Left forelimb (tissue), 1 donor: ENCODE data around the gene TMEM266.

Experiments
- DNase-seq: peaks from one replicate; pipeline ENCODE4 v3.0.0-alpha.2; 2018; ENCODE audit warnings: low spot score

The TMEM266 gene

DNA sequence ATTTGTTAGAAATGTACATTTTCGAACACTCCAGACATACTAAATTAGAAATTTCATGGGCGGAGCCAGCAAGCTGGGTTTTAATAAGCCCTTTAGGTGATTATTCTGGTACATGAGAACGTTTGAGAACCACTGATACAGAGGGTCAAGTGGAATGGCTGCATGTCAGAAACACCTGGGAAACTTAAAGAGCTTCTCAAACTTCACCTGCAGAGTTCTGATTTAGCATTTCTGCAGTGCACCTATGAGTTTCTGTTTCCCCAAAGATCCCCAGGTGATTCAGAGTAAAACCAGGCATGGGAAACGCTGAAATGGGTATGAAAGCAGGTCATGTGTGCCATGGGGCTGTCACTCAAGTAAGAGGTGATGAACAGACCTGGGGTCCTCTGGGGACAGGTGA lies 68.1 kb downstream of the TMEM266 start:
- no peak for DNase-seq

DNA sequence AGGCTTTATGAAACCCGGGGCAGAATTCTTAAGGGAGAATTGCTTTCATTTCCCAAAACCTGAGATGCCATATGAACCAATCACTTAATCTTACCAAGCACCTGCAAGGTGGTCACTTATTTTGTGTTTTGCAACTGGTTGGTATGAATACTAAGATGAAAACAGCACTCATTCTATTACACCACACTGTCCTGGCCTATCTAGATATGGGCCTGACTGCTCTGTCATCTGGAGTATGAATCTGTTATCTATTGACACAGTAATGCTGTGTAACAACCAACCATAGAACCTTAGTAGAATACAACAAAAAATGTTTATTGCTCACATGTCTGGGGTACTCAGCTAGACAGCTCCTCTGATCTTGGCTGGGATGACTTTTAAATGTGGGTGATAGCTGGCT lies 74.8 kb downstream of the TMEM266 start:
- no peak for DNase-seq

DNA sequence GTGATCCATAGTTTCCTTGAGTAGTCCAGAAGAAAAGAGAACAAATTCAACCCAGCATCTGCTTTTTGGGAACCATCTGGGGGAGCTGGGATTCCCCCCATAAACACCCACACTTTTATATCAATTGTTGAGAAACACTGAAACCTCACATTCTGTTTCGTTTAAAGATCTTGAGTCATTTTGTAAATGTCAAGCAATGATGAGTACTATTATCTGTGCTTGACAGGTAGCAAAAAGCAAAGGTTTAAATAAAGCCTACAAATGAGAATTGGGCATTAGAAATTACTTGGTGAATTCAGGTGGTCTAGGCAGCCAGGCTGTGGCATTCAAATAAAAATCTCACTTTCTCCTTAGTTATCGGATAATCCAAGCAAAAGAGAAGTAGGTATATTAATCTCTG lies 75.7 kb downstream of the TMEM266 start:
- DNase-seq: no peak

DNA sequence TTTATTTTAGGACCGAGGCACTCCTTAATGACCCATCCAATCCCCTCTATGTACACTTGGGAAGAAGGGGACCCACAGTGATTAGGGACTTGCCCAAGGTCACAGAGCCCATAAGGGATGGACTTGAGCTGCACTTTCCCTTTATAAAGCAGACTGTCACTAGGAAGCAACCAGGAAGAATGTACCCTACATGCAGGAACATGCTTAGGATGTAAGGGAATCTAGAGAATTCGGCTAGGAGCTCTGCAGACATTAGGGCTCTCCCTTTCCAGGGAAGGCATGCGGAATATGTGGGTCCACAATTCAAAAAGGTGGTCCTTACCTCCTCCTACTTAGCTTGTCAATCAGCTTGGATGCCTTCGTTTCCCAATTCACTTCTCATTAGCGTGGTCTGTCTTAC lies 78.7 kb downstream of the TMEM266 start:
- no peak for DNase-seq

DNA sequence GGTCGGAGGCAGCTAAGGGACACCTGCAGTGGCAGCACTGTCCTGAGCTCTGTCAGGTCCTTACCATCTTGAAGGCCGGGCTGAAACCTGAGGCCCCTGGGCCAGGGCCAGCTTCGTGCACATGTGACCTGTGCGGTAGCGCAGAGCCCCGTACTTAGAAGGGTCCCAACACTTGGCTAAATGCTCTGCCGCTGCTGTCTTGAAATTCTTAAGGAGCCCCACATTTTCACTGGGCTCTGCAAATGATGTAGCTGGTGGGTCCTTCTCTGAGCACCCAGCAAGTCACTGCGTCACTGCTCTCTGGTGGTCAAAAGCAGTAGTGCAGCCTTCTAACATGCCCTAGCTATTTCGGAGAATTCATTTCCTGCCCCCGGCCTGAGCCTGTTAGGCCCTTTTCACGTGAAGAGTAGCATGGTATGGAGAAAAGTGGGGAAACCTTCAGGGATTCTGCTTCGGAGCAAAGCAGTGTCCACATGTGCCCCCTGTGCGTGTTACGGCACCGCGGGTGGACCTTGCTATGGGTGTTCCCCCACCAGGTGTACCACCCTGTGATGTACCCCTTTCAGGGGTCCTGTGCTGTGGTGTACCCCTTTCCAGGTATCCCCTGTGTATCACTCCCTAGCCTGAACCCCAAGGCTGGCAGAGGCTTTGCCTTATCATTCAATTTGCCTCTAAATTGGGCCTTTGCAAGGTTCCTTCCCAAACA lies 79.7 kb downstream of the TMEM266 start:
- no peak for DNase-seq

DNA sequence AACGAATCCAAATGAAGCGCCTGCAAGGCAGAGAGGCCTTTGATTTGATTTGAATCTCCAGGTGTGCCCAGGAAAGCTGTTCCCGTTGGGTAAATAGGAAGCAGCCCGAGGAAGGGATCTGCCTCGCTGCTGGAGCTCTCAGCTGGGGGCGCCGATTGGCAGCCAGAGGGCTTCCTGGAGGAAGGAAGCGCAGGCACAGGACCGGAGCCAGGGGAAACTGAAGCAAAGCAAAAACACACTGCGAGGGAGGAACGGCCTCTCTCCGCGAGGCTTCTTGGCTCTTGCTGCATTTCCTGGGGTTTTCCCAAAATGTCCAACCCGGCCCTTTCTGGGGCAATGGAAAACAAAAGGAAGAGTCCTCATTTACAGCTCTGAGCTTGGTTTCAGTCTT lies 80.3 kb downstream of the TMEM266 start:
- no peak for DNase-seq

DNA sequence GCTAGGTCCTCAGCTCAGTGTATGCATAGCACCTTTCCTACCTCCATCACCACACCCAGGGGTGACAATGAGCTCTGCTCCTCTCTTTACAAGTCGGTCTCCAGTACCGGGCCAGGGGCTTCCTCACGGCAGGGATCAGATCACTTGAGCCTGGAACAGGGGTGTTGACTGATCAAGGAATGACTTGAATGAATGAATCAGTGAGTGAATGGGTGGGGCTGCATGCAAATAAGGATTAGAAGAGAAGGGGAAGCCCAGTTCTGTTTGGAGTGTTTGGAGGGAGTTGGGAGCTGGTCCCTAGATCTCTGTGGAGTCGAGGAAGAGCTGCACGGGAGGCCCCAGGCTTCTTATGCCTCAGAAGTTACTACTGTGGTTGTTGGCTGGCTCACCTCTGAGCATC lies 87.0 kb downstream of the TMEM266 start:
- no peak for DNase-seq

DNA sequence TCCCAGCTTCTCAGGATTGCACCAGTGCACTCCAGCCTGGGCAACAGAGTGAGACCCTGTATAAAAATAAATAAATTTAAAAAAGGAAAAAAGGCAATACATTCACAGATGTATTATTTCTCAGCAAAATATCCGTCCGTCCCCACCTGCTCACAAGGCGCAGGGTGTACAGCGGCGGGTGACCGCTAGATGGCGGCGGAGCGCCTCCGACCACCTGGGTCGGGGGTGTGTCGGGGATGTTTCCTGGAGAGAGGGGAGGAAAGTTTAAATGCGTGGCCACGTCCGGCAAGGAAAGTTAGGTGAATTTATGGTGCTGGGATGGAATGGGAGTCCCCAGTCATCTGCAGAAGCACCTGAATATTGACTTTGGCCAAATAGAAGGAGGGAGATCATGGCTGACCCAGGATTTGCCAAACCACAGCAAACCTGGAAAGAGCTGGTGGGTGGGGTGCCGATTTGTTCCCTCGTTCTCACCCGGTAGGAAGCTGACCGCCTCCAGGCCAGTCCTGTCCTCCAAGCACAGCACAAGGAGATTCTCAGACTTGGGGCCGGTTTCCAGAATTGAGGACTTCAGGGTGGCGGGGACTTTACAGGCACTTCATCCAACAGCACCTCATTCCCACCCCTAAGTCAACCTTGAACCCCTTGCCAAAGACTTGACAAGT lies 88.3 kb downstream of the TMEM266 start:
- DNase-seq: no peak

DNA sequence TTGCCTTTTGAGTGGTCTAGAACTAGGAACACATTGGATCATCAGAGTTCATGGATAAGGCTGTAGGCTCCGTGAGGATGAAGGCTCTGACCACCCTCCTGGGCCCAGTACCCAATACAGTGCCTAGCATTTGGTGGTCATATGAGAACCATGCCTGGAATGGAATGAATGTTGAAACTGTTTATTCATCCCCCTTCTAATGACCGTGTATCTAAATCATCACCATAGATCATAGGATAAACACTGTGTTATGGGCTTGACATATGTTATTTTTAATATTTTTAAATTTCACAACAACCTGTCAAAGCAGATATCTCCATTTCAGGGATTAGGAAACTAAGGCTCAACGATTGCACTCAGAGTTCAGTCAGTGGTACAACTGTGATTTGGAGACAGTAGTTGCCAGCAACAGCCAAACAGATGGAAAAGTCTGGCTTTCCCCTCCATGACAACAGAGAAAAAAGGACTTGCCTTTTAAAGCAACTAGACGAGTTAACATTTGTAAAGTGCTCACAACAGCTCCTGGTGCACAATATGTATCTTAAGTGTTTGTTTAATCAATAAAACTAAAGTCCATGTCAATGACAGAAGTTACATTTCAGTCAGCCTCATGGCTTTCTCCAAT lies 89.6 kb downstream of the TMEM266 start:
- no peak for DNase-seq

DNA sequence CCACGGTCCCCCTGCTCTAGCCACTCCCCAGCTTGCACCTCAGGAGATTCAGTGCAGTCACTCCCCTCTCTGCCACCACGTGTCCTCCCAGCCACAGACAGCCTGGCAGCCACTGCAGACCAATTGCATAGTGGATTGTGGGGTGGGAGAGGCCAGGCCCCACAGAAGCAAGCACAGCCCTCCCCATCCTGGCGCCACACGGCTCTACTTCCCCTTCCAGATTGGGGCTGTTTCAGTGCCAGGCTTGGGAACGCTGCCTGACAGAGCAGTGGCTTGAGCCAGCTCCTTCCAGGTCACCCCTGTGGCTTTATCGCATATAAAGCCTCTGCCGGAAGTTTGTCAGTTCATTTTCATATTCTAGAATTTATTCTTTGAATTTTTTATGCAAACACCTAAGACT lies 90.7 kb downstream of the TMEM266 start:
- DNase-seq: no peak

DNA sequence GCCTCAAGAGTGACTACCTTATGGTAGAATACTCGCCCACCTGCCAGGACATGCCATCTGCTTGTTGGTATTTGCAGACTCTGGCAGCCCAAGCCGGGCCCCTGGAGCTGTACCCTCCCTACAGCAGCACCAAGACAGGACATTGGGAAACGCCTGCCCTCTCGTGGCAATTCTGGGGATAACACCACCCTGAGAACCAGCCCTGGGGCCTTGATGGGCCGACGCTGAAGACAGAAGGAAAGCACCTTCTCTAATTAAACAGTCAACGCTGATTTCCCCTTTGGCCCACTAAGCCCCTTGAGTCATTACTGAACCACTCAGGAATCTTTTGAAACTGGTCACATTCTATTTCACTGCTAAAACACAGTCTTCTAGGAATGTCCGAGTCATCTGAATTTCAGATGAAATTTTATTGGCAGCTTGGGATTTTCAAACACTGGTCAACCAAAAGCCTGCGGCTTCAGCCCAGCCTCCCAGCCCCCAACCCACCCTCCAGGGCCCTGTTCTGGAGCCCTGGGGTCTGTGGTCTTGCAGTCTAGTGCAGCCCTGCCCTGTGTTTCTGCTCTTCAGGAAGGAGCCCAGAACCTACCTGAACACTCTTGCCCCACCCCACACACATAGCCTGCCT lies 91.3 kb downstream of the TMEM266 start:
- DNase-seq: peak; percentile 78

DNA sequence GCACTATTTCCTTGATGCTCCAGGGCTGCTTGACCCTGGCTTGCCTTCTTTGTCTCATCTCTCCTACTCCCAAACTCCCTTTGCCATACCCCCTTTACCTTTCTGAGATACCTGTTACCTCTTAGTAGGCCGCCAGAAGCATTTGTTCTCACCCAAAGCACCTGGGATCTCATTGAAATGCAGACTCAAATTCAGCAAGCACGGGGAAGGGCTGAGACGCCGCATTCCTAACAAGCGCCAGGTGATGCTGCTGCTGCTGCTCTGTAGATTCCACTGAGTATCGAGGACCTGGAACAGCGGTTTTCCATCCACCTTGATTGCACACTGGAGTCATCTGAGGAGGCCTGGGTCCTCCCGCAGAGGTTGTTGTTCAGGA lies 91.8 kb downstream of the TMEM266 start:
- no peak for DNase-seq

DNA sequence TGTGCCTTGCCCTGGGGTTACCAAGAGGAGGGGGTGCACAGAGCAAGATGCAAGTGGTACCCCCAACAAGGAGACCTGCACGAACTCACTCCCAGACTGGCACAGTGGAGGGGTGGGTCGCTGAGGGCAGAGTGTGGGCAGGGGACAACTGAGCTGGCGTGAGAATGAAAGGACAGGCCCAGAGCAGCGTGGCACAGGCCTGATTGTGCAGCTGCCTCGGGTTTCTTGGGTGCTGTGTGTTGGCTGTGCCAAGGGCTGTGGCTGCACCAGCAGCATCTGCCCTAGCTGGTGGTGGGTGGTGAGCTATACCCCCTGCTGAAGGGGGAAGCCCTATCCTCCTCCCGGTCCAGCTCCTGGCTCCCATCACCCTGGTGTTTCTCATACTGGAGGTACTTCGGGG lies 92.4 kb downstream of the TMEM266 start:
- no peak for DNase-seq

DNA sequence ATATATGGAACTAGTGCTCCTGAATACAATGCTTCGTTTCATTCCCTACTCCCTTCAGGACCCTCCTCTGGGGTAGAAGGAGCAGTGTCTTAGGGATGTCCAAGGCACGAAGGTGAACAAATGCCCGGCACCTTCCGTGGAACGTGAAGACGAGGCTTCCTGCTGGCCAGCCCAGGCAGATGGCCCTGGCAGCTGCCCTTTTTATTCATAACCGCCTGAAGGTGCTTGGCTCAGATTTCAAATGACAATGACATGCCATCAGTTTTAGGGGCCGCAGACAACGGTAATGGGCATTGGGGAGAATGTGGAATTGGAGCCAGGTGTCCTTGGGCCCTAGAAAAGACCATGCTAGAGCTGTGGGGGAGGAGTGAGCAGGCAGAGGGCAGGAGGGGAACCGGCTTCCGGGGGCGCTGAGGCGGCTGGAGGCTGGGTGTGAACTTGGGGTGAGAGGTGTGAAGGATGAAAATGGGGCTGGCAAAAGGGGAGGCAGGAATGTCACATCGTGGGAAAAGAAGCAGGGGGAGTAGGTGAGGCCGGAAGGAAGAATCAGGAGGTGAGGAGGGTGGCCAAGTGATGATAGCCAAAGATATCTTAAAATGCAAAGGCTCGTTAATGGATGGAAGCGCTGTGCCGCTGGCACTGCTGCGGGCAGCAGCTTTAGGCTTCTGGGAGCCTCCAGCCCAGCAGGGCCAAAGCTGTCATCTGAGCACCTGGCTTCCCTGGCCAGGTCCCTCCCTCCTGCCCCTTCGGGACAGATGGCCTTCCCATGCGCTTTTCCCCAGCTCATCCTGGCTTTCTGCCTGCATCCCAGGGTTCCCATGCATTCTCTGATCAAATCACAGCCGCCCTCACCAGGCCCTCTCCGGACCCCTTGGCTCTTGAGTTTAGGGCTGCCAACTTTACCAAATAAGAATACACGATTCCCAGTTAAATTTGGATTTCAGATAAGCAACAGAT lies 93.7 kb downstream of the TMEM266 start:
- DNase-seq: no peak

DNA sequence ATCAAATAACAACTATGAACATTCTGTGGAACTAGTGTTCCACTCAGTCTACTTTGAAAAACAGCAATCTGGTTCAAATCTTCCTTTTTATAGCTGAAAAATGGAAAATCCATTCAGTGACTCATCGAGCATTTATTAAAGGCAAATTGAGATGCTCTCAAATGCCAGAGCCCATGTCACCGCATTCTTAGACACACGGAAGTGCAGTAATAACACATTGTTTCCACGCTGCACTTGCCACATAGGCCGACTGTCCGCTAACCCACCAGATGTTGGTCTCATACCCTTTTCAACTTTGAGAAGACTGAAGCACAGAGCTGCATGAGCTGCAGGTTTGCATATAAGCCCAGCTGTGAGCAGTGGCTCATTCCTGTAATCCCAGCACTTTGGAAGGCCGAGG lies 95.9 kb downstream of the TMEM266 start:
- no peak for DNase-seq

DNA sequence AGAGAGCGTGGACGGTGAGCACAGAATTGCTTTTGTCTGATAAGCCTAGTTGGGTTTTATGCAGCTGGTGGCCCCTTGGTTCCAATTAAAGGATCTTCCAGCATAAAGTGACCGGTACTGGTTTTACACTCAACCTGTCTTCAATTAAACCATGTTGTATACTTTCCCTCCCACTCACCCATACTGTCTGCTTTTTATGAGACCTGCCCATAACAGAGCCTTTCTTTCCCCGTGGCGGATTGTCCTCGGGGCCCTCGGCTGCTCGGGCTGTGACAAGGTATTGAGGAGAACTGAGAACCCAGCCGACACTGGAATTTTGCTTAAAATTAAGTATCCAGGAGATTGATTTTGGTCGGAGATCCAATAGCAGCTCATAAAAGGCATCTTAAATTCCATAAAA lies 98.4 kb downstream of the TMEM266 start:
- no peak for DNase-seq

DNA sequence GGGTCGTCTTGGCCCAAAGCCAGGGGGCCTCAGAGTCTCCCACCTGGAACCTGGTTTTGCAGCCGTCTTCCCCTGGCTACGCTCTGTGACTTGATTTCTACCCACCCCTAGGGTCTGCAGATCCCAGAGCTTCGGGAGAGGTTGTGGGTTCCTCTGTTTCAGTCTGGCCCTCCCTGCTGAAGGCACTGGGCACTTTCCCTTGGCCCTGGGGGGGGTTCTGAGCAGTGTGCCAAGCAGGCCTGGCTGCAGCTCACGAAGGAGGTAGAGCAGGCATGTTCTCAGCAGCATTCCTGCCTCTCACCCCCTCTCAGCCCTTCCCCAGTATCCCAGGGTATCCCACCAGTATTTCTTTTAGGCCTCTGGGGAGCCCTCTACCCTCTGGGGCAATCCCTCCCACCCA lies 99.0 kb downstream of the TMEM266 start:
- DNase-seq: no peak

DNA sequence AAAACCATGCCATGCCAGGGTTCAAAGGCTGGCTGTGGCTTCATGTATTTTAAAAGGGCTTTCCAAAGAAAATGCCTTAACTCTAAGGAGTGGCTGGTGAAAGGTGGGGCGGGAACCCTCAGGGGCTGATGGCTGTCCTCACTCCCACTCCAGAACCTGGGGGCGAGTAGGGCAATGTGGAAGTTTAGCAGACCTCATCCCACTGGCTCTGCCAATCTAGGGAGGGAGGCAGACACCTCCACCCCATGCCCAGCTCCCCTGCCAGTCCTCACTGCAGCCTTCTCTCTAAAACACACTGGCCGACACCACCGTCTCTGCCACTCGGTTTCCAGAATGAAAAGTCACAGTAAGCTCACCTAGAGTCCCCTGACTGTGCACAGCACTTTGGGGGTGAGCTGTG lies 99.5 kb downstream of the TMEM266 start:
- no peak for DNase-seq

DNA sequence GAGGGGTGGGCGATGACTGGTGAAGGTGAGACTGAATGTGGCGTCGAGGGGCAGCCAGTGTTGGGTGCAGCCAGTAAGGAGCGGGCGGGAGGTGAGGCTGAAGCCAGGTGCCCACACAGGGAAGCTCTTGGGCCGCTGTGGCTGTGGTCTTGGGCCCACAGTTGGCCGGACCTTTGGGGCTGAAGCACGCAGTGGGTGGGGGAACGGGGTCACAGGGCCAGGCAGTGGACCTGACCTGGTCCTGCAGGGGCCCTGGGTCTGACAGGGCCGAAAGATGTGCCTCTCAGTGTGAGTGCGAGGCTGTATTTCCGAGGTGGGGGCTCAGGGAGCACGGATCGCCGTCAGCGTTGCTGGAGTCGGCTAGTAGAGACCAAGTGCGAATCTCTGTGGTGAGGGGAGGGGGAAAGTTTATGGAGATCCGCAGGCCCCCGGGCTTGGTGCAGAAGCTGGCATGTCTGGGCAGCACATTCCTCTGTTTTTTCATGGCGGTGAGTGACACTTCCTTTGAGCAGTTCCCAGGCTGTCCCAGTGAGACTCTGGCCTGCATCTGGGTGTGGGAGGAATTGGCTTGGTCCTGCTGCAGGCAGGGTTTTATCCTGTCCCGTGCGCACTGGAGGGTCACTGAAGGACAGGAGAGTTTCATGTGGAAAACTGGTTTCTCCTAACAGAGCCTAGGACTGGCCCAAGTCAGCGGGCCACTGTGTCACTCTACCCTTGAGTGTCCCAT lies 100.8 kb downstream of the TMEM266 start:
- DNase-seq: no peak

DNA sequence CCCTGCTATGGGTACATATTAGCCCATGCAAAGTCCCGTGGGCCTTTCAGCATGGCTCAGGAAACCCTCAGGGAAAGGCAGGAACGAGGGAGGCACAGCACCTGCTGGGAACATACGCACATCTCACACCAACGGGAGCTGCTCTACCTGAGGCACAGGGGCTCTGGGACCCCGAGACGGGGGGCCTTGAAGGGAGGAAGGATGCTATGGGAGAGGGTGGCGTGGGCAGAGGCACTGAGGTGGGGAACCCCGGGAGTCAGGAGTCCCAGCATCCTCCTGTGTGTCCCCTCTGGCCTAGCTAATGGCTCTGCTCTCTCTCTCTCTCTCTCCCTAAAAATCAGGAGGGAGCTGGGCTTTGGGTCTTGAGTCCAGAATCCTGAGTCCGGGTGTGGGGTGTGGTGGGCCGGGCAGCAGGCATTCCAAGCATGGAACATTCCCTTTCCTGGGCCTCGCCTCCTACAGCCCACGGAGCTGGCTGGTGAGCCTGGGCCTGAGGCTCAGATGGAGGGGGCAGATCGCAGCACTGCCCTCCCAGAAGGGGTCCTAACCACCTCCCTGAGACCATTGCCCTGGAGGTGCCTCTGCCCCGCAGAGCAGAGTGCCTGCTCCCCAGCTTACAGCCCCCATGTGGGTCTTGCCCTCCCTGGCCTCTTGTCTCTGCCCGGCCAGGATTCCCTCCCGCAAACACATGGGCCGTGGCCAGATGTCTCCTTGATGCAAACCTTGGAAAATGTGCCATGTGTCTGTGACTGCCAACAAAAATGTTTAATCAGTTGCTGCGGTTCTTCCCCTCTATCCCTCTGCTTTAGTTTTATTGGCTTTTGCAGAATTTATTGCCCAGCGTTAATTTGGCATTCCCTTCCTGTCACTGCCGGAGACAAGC lies 101.6 kb downstream of the TMEM266 start:
- no peak for DNase-seq
